MM.1S (cell line): ENCODE measurements around the gene ITGB6.

Experiments used
- DNase-seq: peaks from one replicate; pipeline ENCODE4 v3.0.0-alpha.2; 2015
- H2AFZ ChIP-seq: fragments of 300-600 bp; sonication (generic); 2 replicates; pipeline ENCODE4 v1.6.0; 2016; ENCODE audit warnings: antibody characterized with exemption, low read length
- H3F3A ChIP-seq: fragments of 300-600 bp; sonication (generic); 2 replicates; pipeline ENCODE4 v1.6.1; 2016; ENCODE audit warnings: mild to moderate bottlenecking, antibody characterized with exemption, low read length, moderate library complexity, mixed read lengths; ENCODE audit not compliant: insufficient read depth
- H3K27ac ChIP-seq: fragments of 300-600 bp; sonication (generic); 2 replicates; pipeline ENCODE4 v1.5.1; 2016; ENCODE audit warnings: mild to moderate bottlenecking, low read length
- H3K27me3 ChIP-seq: fragments of 300-600 bp; sonication (generic); replicated peaks from 2 replicates; pipeline ENCODE4 v1.6.0; 2016; ENCODE audit warnings: low read length; ENCODE audit not compliant: insufficient read depth
- H3K36me3 ChIP-seq: fragments of 300-600 bp; sonication (generic); replicated peaks from 2 replicates; pipeline ENCODE4 v1.6.1; 2016; ENCODE audit warnings: mild to moderate bottlenecking, low read length, mixed read lengths; ENCODE audit not compliant: insufficient read depth
- H3K4me1 ChIP-seq: fragments of 300-600 bp; sonication (generic); 2 replicates; pipeline ENCODE4 v1.6.1; 2016; ENCODE audit warnings: low read length, mixed read lengths
- H3K4me2 ChIP-seq: fragments of 300-600 bp; sonication (generic); 2 replicates; pipeline ENCODE4 v1.6.0; 2016; ENCODE audit warnings: low read depth, low read length
- H3K4me3 ChIP-seq: fragments of 300-600 bp; sonication (generic); 2 replicates; pipeline ENCODE4 v1.5.1; 2016; ENCODE audit warnings: low read length, mixed read lengths
- H3K79me2 ChIP-seq: fragments of 300-600 bp; sonication (generic); 2 replicates; pipeline ENCODE4 v1.6.1; 2016; ENCODE audit warnings: mixed run types, low read length, mixed read lengths
- H3K9ac ChIP-seq: fragments of 300-600 bp; sonication (generic); 2 replicates; pipeline ENCODE4 v1.6.1; 2016; ENCODE audit warnings: low read length, mixed read lengths
- H3K9me2 ChIP-seq: fragments of 300-600 bp; sonication (generic); replicated peaks from 2 replicates; pipeline ENCODE4 v1.6.1; 2016; ENCODE audit warnings: mild to moderate bottlenecking, low read length, mixed read lengths; ENCODE audit not compliant: insufficient read depth
- H3K9me3 ChIP-seq: fragments of 300-600 bp; sonication (generic); replicated peaks from 2 replicates; pipeline ENCODE4 v1.6.1; 2016; ENCODE audit warnings: mild to moderate bottlenecking, low read length, mixed read lengths; ENCODE audit not compliant: insufficient read depth
- H4K20me1 ChIP-seq: fragments of 300-600 bp; sonication (generic); 2 replicates; pipeline ENCODE4 v1.6.1; 2016; ENCODE audit warnings: mild to moderate bottlenecking, low read length, moderate library complexity, mixed read lengths; ENCODE audit not compliant: insufficient read depth
- EZH2 ChIP-seq: fragments of 300-600 bp; sonication (generic); optimal IDR thresholded peaks from 2 replicates; pipeline ENCODE3; 2017; ENCODE audit warnings: low read depth, mild to moderate bottlenecking, antibody characterized with exemption, low read length, mixed read lengths
- EZH2phosphoT487 ChIP-seq: fragments of 300-600 bp; sonication (generic); IDR thresholded peaks from 2 replicates; pipeline ENCODE4 v1.6.1; 2018; ENCODE audit warnings: antibody characterized with exemption, low read length
- TF ChIP-seq, protein P1 (sequence below): fragments of 300-600 bp; sonication (generic); IDR thresholded peaks from 2 replicates; pipeline ENCODE4 v1.5.1; 2016; ENCODE audit warnings: antibody characterized with exemption, low read length, mixed read lengths

Gene ITGB6

DNA sequence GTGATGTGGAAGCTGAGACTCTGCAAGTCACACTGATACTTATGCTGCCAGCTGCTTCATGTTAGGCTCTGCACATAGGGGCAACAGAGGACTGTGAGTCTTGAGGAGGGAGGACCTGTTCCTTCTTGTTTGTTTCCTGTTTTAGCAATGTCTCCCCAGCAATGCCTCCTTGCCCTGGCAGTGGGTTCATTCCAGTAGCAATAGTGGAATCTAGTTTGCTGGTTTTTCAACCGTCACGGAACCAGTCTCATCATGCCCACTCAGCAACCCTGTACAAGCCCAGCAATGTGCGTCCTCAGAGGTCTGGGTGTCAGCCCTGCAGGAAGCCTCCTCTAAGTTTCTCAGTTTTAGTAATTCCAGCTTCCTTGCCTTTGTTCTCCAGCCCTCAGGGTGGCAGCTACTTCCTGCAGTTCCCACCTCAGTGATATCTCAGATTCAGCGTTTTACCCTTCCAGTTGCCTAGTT, 20.5 kb upstream of the ITGB6 start:
- H3K4me2 ChIP-seq: no peak overlapping the region
- no peaks in the 10 kb centered on the region for H3K27me3 ChIP-seq
- H3K9ac ChIP-seq: no peak overlapping the region
- TF ChIP-seq, protein P1, sequence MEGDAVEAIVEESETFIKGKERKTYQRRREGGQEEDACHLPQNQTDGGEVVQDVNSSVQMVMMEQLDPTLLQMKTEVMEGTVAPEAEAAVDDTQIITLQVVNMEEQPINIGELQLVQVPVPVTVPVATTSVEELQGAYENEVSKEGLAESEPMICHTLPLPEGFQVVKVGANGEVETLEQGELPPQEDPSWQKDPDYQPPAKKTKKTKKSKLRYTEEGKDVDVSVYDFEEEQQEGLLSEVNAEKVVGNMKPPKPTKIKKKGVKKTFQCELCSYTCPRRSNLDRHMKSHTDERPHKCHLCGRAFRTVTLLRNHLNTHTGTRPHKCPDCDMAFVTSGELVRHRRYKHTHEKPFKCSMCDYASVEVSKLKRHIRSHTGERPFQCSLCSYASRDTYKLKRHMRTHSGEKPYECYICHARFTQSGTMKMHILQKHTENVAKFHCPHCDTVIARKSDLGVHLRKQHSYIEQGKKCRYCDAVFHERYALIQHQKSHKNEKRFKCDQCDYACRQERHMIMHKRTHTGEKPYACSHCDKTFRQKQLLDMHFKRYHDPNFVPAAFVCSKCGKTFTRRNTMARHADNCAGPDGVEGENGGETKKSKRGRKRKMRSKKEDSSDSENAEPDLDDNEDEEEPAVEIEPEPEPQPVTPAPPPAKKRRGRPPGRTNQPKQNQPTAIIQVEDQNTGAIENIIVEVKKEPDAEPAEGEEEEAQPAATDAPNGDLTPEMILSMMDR: no peak
- no peak for TF ChIP-seq EZH2phosphoT487
- no peak for TF ChIP-seq EZH2
- H2AFZ ChIP-seq: no peak overlapping the region
- no peaks in the 10 kb centered on the region for H3K9me2 ChIP-seq
- no peak overlapping the region for H3K4me3 ChIP-seq
- no peaks in the 10 kb centered on the region for H3K9me3 ChIP-seq
- H3K4me1 ChIP-seq: peaks cover 12% of the 10 kb centered on the region
- no peaks in the 10 kb centered on the region for H3K36me3 ChIP-seq
- no peaks in the 10 kb centered on the region for H3K79me2 ChIP-seq
- H3F3A ChIP-seq: no peaks in the 10 kb centered on the region
- H3K27ac ChIP-seq: no peak overlapping the region
- no peaks in the 10 kb centered on the region for H4K20me1 ChIP-seq
- no peak for DNase-seq

DNA sequence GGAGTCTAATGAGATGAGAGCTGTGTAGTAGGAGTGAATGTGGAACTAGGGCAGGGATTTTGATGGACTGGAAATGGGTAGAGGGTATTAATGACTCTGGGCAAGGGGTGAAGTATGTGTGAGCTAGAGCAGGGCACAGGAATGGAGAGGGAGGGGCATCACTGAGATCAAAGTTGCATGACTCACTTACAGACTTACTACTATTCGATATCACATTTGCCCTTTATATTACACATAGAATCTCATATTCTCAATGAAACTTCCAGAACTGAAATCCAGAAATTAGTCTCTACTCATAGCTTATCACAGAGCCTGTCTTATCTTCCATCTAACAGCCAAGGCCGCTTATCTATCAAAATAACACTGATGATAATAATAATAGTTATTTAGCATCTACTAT, 20.0 kb upstream of the ITGB6 start:
- Histone ChIP-seq H3K79me2 (no peaks in the 10 kb centered on the region), H2AFZ (no peak overlapping the region), H3F3A (no peaks in the 10 kb centered on the region), H4K20me1 (no peaks in the 10 kb centered on the region), H3K36me3 (no peaks in the 10 kb centered on the region), H3K4me1 (peaks cover 12% of the 10 kb centered on the region), H3K4me3 (no peak overlapping the region), H3K9me2 (no peaks in the 10 kb centered on the region), H3K4me2 (no peak overlapping the region), H3K27me3 (no peaks in the 10 kb centered on the region), H3K9me3 (no peaks in the 10 kb centered on the region), H3K27ac (no peak overlapping the region), H3K9ac (no peak overlapping the region)
- TF ChIP-seq EZH2phosphoT487: no peak
- DNase-seq: no peak

DNA sequence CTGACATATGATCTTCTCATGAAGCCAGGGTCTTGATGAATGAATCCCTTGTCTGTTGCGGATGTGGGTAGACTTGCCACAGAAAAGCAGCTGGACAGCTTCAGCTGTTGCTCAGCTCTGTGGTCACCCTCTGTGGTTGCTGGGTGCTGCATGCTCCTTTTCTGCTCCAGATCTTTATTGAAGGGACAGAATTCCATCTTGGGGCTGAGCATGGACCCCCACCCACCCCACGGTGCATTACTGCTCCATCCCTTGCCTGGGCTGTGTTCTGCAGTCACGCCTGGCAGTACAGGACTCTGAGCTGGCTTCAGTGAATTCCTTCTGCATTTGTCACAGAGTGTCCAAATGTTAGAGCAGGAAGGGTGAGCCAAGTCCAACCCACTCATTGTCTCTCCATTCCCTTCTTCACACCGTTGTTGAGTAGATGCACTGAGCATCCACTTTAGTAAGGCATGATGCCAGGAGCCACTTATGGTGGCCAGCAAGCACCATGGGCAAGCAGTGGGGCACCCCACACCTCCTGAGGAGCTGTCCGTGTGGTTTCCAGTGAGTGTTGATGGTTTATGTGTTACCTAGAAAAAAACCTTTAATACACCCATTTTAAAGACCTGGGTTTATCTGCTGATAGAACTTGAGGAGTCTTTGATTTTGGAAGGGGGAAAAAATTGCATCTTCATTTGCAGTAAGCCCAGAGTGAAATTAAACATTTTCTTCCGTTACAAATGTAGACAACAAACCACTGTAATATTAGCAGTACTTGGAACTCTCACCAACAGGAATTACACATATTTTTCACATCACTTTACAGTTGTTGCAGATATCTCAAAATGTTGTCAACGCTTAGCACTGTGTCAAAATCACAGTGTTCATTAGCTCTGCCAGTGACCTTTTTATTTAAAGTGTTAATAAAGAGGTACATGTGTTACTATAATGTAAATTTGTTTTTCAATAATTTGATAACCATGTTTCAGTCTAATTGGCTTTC, 14.7 kb upstream of the ITGB6 start:
- H3K4me2 ChIP-seq: no peak overlapping the region
- H2AFZ ChIP-seq: no peak overlapping the region
- H3K27ac ChIP-seq: no peak overlapping the region
- H3K27me3 ChIP-seq: no peaks in the 10 kb centered on the region
- TF ChIP-seq EZH2 (no peak), EZH2phosphoT487 (no peak)
- TF ChIP-seq, protein P1: no peak
- H3K4me3 ChIP-seq: no peak overlapping the region
- H3K79me2 ChIP-seq: no peaks in the 10 kb centered on the region
- H3F3A ChIP-seq: no peaks in the 10 kb centered on the region
- no peaks in the 10 kb centered on the region for H3K9me2 ChIP-seq
- H3K4me1 ChIP-seq: 0 out of 2 replicates have a peak, but pooled peaks cover 4% of the 10 kb centered on the region
- H3K36me3 ChIP-seq: no peaks in the 10 kb centered on the region
- no peaks in the 10 kb centered on the region for H4K20me1 ChIP-seq
- peak; percentile 58 for DNase-seq
- no peaks in the 10 kb centered on the region for H3K9me3 ChIP-seq
- H3K9ac ChIP-seq: no peak overlapping the region

DNA sequence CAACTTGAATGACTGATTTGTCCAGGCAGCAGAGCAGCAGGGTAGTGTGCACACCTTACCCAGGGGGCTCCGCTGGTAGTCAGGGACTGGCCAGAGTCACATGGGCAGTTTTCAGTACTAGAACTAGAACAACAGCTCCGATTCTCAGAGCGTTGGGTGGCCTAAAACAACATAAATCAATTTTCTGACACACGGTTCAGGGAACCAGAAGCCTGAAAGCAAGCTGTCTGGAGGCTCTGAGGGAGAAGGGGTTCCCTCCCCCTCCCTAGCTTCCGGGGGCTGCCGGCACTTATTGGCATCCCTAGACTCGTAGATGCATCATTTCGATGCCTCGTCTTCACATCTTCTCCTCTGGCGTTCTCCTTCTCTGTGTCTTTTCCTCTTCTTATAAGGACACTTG, 13.4 kb upstream of the ITGB6 start:
- no peak overlapping the region for H3K4me2 ChIP-seq
- no peak overlapping the region for H3K27ac ChIP-seq

More for the DNA sequence above, 13.4 kb upstream of the ITGB6 start:
- Histone ChIP-seq H3K9me3 (no peaks in the 10 kb centered on the region), H4K20me1 (no peaks in the 10 kb centered on the region), H3F3A (no peaks in the 10 kb centered on the region), H3K9me2 (no peaks in the 10 kb centered on the region), H3K79me2 (no peaks in the 10 kb centered on the region), H2AFZ (no peak overlapping the region), H3K4me1 (0 out of 2 replicates have a peak, but pooled peaks cover 4% of the 10 kb centered on the region), H3K27me3 (no peaks in the 10 kb centered on the region), H3K36me3 (no peaks in the 10 kb centered on the region), H3K9ac (no peak overlapping the region), H3K4me3 (no peak overlapping the region)
- TF ChIP-seq EZH2phosphoT487 (no peak), EZH2 (no peak)
- TF ChIP-seq, protein P1: no peak
- no peak for DNase-seq
